Amniotic stem cell (primary cell): Measurements from ENCODE around the gene DUSP16.
"Not testable (repeated sequence)": the region's sequence is repeated elsewhere in the genome, so short reads cannot be mapped to it uniquely, and the experiment has no call there.

ENCODE experiments used
- DNase-seq: peaks from one replicate; lab custom pipeline; 2025; lab: John Stamatoyannopoulos, UW

The DUSP16 gene

GRCh38 chr12:12583510-12584178, 21.0 kb upstream of the DUSP16 start:
- DNase-seq, result no peak

DNA sequence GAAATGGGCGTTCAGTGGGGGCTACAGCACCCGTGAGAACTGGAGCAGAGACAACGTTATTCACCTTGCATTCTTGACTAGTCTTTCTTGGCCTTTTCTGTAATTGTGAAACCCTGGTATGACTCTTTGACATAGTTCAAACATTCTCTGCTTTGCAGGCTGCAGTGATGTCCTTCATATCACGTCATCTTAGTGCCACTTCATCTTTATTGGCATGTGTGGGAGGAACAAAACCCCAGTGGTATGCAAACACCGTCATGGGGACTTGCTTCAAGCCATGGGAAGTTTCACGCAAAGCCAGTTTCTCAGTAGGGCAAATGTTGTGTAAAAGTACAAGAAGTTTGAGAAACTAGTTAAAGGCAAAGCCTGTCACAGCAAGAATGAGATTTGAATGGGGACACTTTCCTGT, 20.2 kb upstream of the DUSP16 start:
- DNase-seq, result no peak

GRCh38 chr12:12582193-12582881, 19.7 kb upstream of the DUSP16 start:
- DNase-seq, result no peak

GRCh38 chr12:12580716-12581115, 18.1 kb upstream of the DUSP16 start:
- not testable (repeated sequence) for DNase-seq

- DNase-seq, result no peak
Measured at GRCh38 chr12:12577786-12578185, 15.1 kb upstream of the DUSP16 start.

DNA sequence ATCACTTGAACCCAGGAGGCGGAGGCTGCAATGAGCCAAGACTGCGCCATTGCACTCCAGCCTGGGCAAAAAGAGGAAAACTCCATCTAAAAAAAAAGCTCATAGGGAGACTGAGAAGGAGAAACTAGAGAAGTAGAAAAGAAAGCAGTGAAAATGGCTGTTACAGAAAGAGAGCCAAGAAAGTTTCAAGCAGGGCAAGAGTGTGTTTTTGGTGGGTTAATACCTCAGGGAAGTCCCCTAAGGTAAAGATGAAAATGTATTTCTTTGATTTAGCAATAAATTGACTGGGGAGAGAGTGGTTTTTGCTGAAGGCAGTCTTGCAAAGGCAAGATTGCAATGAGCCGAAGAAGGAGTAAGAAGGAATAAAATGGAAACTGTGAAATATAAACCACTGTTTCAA, 10.0 kb upstream of the DUSP16 start:
- DNase-seq, result no peak

GRCh38 chr12:12565971-12566370, 3.3 kb upstream of the DUSP16 start:
- not testable (repeated sequence) for DNase-seq

DNA sequence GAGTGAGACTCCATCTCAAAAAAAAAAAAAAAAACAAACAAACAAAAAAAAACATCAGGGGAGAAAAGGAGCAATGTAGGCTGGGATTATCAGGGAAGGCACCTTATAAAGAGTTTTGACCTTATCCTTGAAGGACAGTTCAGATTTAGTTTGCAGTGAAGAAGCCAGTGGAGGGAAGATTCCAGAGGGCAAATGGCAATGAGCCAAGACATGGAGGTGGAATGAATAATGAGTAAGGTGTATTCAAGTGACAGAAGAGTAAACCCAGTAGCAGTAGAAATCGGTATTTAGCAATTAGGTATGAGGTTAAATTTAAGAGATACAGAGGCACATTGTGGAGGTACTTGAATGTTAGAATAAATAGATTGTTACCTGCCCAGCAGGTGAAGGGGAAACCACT, 2.2 kb upstream of the DUSP16 start:
- no peak for DNase-seq

- DNase-seq, result no peak
Measured at GRCh38 chr12:12563290-12563928, 746 bp upstream of the DUSP16 start.

- DNase-seq, result peak; percentile 28
Measured at GRCh38 chr12:12562016-12562483, 613 bp downstream of the DUSP16 start.

- DNase-seq, result peak; percentile 1
Measured at GRCh38 chr12:12561371-12562015, 1.2 kb downstream of the DUSP16 start.

DNA sequence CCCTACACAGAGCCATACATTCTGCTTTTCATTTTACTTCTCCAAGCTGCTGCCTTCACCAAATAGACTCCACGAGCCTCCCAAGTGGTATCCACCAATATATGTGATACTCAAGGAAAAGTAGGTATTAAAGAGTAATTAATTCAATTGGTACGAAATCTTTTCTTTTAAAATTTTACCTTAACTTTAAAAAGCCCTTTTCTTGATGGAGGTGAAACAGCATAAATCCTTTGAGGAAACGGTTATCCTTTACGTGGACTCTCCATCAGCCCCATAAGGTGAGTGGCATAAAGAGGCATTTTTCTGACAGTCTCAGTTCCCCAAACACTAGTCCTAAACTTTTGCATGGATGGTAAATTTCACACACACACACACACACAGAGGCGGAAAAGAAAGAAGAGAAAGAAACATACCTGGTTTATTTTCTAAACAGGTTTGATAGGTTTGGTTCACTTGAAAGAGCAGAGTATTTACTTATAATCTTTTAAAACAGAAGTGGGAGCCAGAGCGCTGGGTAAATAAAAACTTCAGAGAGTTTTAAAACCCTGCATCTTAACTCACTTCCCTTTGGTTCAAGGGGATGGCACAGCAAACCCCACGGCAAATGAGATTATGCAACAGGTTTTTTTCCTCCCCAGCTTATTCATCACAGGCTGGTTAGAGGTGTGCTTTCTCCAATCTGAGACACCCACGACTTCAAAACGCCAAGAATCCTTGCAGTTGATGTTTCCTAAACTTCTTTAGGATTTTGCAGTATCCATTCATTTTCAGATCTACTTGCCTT, 1.9 kb downstream of the DUSP16 start:
- peak; percentile 34 for DNase-seq

- no peak for DNase-seq
Measured at GRCh38 chr12:12559719-12560296, 2.9 kb downstream of the DUSP16 start.

DNA sequence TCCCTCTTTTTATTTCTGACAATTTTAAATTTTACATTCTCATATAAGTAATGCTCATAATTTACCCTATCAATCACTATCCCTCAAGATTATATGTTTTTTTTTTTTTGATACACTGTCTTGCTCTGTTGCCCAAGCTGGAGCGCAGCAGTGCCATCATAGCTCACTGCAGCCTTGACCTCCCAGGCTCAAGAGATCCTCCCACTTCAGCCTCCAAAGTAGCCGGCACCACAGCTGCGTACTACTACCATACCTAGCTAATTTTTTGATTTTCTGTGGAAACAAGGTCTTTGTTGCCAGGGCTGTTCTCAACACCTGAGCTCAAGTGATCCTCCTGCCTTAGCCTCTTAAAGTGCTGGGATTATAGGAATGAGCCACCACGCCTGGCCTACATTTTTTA, 4.4 kb downstream of the DUSP16 start:
- DNase-seq, result no peak

DNA sequence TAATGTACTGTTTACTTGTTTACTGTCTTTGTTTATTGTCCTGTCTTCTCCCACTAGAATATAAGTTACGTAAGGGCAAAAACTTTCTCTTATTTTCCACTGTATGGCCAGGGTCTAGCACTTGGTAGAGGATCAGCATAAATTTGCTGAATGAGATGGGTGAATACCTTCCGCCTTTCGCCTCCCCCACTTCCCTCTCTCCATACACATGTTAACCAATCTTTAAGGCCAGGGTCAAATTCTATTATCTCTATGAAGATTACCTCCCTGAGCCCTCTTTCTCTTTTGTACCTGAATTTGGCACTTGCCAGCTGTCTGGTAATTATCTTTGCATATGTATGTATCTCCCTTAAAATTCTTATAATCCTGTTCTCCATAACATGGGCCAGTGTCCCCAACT, 4.9 kb downstream of the DUSP16 start:
- DNase-seq, result no peak

- DNase-seq, result no peak
Measured at GRCh38 chr12:12555656-12556055, 7.0 kb downstream of the DUSP16 start.

DNA sequence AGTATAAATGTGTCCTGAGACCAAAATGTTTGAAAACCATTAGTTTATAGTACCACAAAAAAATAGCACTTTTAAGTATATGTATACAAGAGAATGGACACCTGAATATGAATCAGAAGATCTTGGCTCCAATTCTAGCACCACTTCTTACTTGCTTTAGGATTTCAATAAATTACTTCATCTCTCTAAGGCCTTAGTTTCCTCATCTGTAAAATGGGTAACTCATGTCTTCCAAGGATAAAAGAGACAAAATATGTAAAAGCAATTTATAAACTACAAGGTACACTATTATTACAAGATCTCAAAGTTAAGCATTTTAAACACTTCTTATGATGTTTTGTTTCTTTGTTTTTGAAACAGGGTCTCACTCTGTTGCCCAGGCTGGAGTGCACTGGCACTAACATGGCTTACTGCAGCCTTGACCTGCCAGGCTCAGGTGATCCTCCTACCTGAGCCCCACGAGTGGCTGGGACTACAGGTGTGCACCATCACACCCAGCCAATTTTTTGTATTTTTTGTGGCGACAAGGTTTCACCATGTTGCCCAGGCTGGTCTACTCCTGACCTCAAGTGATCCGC, 9.4 kb downstream of the DUSP16 start:
- DNase-seq, result no peak

GRCh38 chr12:12551115-12551514, 11.5 kb downstream of the DUSP16 start:
- DNase-seq, result no peak

DNA sequence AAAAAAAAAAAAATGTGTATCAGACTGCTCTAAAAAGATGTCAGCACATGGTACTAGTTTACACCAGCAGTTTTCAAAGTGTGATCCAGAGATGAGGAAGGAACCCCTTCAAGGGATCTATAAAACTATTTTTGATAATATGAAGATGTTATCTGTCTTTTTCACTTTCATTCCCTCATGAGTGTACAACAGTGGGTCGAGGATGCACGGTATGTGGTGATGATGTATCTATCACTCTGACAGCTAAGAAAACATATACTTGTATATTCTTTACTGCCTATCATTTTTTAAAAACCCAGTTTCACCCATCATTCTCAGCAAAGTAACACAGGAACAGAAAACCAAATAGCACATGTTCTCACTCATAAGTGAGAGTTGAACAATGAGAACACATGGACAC, 12.4 kb downstream of the DUSP16 start:
- no peak for DNase-seq

GRCh38 chr12:12549426-12549825, 13.2 kb downstream of the DUSP16 start:
- no peak for DNase-seq

DNA sequence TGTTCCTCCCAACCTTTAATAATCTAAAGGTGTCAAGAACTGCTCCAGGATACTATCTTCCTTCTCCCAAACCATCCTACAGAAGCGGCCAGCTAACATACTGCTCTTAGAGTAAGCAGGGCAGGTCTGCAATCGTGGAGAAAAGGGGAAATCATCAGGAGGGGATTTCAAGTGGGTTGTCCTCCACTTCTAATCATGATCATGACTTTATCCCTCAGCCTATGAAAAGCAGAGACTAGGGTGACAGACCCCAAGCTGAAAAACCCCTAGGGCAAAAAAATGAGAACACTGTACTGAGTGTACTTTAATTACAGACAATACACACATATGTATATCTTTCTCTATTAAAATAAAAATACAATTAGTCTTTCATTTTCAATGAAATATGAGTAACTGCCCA, 13.9 kb downstream of the DUSP16 start:
- DNase-seq, result no peak
